OCI-LY3 (cell line): ENCODE measurements around the gene CXCL3.

Source experiments
- H2AFZ ChIP-seq: fragments of 200-600, 300-600 bp; shearing (Covaris generic); 2 replicates; pipeline ENCODE4 v1.6.0; 2014; ENCODE audit warnings: antibody characterized with exemption, low read depth, low read length
- H3K27ac ChIP-seq: fragments of 200-600, 300-600 bp; sonication (generic); 2 replicates; pipeline ENCODE4 v1.5.1; 2014; ENCODE audit warnings: mild to moderate bottlenecking, low read length, moderate library complexity, mixed read lengths
- H3K27me3 ChIP-seq: fragments of 200-600, 300-600 bp; sonication (generic); 2 replicates; pipeline ENCODE4 v1.6.1; 2014; ENCODE audit warnings: low read depth, low read length, mixed read lengths
- H3K36me3 ChIP-seq: fragments of 200-600, 300-600 bp; sonication (generic); replicated peaks from 2 replicates; pipeline ENCODE3; 2014; ENCODE audit warnings: low read depth, low read length, mixed read lengths
- H3K4me1 ChIP-seq: fragments of 300-600, 200-600 bp; sonication (generic); 2 replicates; pipeline ENCODE4 v1.6.1; 2014; ENCODE audit warnings: low read length, mixed read lengths
- H3K4me2 ChIP-seq: fragments of 200-600, 300-600 bp; sonication (generic); 2 replicates; pipeline ENCODE4 v1.6.1; 2014; ENCODE audit warnings: low read length, mixed read lengths
- H3K4me3 ChIP-seq: fragments of 300-600, 200-600 bp; sonication (generic); 2 replicates; pipeline ENCODE4 v1.5.1; 2014; ENCODE audit warnings: antibody characterized with exemption, mild to moderate bottlenecking, low read length, moderate library complexity
- H3K79me2 ChIP-seq: fragments of 300-600, 200-600 bp; shearing (Covaris generic); 2 replicates; pipeline ENCODE4 v1.6.1; 2014; ENCODE audit warnings: mild to moderate bottlenecking, low read length, mixed read lengths
- H3K9ac ChIP-seq: fragments of 300-600, 200-600 bp; shearing (Covaris generic); 2 replicates; pipeline ENCODE4 v1.6.0; 2014; ENCODE audit warnings: mild to moderate bottlenecking, low read length, moderate library complexity
- H3K9me3 ChIP-seq: fragments of 200-600, 300-600 bp; shearing (Covaris generic); 2 replicates; pipeline ENCODE4 v1.6.1; 2014; ENCODE audit warnings: low read length, mixed read lengths; ENCODE audit not compliant: insufficient read depth
- H4K20me1 ChIP-seq: fragments of 200-600, 300-600 bp; sonication (generic); 2 replicates; pipeline ENCODE4 v1.6.1; 2016; ENCODE audit warnings: low read length, mixed read lengths; ENCODE audit not compliant: insufficient read depth
- EZH2phosphoT487 ChIP-seq: fragments of 200-600 bp; shearing (Covaris generic); IDR thresholded peaks from 2 replicates; pipeline ENCODE4 v1.6.1; 2018; ENCODE audit warnings: antibody characterized with exemption, mixed run types, low read depth
- TF ChIP-seq, protein P1 (sequence below): fragments of 200-600, 300-600 bp; sonication (generic); IDR thresholded peaks from 2 replicates; pipeline ENCODE4 v1.5.1; 2014; ENCODE audit warnings: antibody characterized with exemption, low read length, low read depth

CXCL3 gene

GRCh38 chr4:74058048-74058651, 19.7 kb upstream of the CXCL3 start:
- Histone ChIP-seq H3K27ac (no peak overlapping the region), H2AFZ (no peak overlapping the region), H3K9me3 (no peaks in the 10 kb centered on the region), H3K9ac (no peak overlapping the region), H3K4me3 (no peak overlapping the region), H3K27me3 (no peaks in the 10 kb centered on the region), H3K4me1 (no peaks in the 10 kb centered on the region), H3K79me2 (no peaks in the 10 kb centered on the region), H4K20me1 (no peaks in the 10 kb centered on the region), H3K4me2 (no peak overlapping the region), H3K36me3 (no peaks in the 10 kb centered on the region)
- no peak for TF ChIP-seq EZH2phosphoT487
- TF ChIP-seq, protein P1, sequence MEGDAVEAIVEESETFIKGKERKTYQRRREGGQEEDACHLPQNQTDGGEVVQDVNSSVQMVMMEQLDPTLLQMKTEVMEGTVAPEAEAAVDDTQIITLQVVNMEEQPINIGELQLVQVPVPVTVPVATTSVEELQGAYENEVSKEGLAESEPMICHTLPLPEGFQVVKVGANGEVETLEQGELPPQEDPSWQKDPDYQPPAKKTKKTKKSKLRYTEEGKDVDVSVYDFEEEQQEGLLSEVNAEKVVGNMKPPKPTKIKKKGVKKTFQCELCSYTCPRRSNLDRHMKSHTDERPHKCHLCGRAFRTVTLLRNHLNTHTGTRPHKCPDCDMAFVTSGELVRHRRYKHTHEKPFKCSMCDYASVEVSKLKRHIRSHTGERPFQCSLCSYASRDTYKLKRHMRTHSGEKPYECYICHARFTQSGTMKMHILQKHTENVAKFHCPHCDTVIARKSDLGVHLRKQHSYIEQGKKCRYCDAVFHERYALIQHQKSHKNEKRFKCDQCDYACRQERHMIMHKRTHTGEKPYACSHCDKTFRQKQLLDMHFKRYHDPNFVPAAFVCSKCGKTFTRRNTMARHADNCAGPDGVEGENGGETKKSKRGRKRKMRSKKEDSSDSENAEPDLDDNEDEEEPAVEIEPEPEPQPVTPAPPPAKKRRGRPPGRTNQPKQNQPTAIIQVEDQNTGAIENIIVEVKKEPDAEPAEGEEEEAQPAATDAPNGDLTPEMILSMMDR = no peak

DNA sequence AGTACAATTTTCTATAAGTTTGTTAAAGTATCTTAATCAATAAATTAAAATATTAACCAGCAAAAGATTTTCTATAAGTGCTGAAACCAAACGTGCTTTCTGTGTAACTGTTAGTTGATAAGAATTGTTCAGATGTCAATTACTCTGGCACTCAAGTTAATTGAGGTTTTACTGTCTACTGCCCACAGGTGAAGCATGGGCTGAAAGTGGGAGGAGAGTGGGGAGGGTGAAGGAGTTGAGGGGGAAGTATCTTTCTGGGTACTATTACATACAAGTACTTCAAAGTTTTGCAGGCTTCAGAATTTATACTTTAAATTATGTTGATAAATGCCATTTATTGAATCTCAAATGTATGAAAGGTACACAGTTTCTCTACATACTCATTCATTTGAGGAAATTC, 19.1 kb upstream of the CXCL3 start:
- TF ChIP-seq, protein P1 = no peak
- no peak for TF ChIP-seq EZH2phosphoT487
- Histone ChIP-seq H3K27ac (no peak overlapping the region), H4K20me1 (no peaks in the 10 kb centered on the region), H3K9me3 (no peaks in the 10 kb centered on the region), H2AFZ (no peak overlapping the region), H3K4me2 (no peak overlapping the region), H3K79me2 (no peaks in the 10 kb centered on the region), H3K27me3 (no peaks in the 10 kb centered on the region), H3K4me1 (no peaks in the 10 kb centered on the region), H3K36me3 (no peaks in the 10 kb centered on the region), H3K9ac (no peak overlapping the region), H3K4me3 (no peak overlapping the region)

GRCh38 chr4:74056858-74057562, 18.5 kb upstream of the CXCL3 start:
- TF ChIP-seq, protein P1 = no peak
- no peak for TF ChIP-seq EZH2phosphoT487
- H3K4me2 ChIP-seq = no peak overlapping the region
- H3K27ac ChIP-seq = no peak overlapping the region
- H3K27me3 ChIP-seq = no peaks in the 10 kb centered on the region
- H3K36me3 ChIP-seq = no peaks in the 10 kb centered on the region
- no peaks in the 10 kb centered on the region for H3K9me3 ChIP-seq
- H3K4me3 ChIP-seq = no peak overlapping the region
- no peaks in the 10 kb centered on the region for H4K20me1 ChIP-seq
- H3K79me2 ChIP-seq = no peaks in the 10 kb centered on the region
- no peak overlapping the region for H3K9ac ChIP-seq
- H2AFZ ChIP-seq = no peak overlapping the region
- no peaks in the 10 kb centered on the region for H3K4me1 ChIP-seq

GRCh38 chr4:74056114-74056857, 17.8 kb upstream of the CXCL3 start:
- Histone ChIP-seq H3K79me2 (no peaks in the 10 kb centered on the region), H3K4me2 (no peak overlapping the region), H2AFZ (no peak overlapping the region), H3K4me3 (no peak overlapping the region), H3K27ac (no peak overlapping the region), H3K9ac (no peak overlapping the region), H3K27me3 (no peaks in the 10 kb centered on the region), H4K20me1 (no peaks in the 10 kb centered on the region), H3K36me3 (no peaks in the 10 kb centered on the region), H3K9me3 (no peaks in the 10 kb centered on the region), H3K4me1 (no peaks in the 10 kb centered on the region)
- no peak for TF ChIP-seq EZH2phosphoT487
- TF ChIP-seq, protein P1 = no peak
